HG03457 (cell line): ENCODE data around the gene TEX29.

ENCODE experiments used
- ATAC-seq: cut with Tn5 transposase; IDR thresholded peaks from one replicate; pipeline ENCODE4 v1.9.1; 2021; ENCODE audit warnings: moderate number of reproducible peaks; ENCODE audit not compliant: unreplicated experiment

Gene TEX29

DNA sequence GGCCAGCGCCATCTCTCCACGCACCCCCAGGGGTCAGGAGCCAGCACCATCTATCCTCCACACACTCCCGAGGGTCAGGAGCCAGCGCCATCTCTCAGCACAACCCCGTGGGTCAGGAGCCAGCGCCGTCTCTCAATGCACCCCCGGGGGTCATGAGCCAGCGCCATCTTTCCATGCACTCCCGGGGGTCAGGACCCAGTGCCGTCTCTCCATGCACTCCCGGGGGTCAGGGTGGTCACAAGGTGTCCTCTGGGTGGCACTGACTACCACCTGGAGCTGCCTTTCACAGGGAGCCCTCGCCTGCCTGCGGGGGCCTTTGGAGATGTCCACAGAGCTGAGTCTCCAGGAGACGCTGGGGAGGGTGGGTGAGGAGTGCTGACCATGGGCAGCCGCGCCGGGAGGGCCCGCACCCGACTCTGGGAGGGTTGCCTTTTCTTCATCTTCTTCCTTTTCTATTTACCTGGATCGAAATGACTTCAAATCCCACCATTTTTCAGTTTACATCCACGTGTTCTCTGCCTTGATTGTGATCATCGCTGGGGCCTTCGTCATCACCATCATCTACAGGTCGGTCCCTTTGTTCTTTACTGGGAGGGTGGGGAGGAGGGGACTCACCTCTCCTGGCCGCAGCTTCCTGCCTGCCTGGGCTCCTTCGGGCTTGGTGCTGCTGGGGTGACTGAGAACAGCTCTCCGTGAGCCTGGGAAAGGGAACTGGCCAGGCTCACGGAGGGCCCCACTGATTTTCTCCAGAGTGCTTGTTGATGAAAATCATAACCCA lies 19.1 kb downstream of the TEX29 start:
- ATAC-seq: no peak

DNA sequence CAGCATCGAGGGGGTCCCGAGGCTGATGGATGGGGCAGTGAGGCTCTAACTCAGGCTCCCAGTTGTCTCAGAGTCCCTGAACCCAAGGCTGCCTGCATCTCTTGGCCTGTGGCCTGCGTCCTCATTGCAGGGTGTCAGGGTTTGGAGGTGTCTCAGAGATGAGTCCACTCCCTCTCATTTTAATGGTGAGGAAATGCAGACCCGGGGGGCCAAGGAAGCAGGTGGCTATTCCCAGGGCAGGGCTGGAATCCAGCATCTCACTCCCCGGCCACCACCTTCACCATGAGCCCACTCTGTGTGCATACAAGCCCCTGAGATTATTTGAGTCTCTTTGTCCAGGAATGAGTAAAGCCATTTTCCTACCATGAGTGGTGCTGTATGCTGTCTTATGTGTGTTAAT lies 21.4 kb downstream of the TEX29 start:
- no peak for ATAC-seq

DNA sequence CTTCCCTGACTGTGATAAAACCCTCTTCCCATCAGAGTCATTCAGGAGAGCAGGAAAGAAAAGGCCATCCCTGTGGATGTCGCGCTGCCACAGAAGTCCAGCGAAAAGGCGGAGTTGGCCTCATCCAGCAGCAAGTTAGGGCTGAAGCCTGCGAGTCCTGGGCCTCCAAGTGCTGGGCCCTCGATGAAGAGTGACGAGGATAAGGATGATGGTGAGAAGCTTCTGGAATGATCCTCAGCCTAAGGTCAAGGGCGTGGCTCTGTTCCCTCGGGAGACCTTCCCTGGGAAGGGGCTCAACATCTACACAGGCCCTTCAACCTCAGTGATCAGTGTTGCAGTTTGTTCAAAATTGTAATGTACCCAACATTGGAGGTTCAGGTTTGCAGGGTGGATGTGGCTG lies 22.3 kb downstream of the TEX29 start:
- ATAC-seq: no peak

DNA sequence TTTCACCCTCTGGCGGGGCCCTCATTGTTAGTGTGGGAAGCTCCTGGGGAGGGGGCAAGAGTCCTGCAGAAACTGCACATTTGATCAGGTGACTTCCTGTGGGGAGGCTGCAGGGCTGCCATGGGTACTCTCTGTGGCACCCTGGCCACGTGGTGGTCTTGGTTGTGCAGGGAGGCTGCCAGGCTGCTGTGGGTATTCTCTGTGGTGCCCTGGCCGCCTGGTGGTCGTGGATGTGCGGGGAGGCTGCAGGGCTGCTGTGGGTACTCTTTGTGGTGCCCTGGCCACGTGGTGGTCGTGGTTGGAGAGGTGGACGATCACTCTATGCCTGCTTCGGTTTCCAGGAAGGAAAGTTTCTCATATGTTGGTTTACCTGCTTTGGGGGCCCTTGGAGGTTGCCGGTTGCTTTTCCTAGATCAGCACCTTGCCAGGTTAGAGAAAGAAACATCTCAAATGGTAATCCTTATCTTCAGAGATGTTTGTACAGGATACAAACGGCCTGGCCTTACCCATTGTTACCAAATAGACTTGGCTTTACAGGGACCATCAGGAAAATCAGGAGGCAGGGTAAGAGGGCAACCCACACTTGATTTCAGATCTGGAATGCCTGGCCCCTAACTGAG lies 22.9 kb downstream of the TEX29 start:
- no peak for ATAC-seq

DNA sequence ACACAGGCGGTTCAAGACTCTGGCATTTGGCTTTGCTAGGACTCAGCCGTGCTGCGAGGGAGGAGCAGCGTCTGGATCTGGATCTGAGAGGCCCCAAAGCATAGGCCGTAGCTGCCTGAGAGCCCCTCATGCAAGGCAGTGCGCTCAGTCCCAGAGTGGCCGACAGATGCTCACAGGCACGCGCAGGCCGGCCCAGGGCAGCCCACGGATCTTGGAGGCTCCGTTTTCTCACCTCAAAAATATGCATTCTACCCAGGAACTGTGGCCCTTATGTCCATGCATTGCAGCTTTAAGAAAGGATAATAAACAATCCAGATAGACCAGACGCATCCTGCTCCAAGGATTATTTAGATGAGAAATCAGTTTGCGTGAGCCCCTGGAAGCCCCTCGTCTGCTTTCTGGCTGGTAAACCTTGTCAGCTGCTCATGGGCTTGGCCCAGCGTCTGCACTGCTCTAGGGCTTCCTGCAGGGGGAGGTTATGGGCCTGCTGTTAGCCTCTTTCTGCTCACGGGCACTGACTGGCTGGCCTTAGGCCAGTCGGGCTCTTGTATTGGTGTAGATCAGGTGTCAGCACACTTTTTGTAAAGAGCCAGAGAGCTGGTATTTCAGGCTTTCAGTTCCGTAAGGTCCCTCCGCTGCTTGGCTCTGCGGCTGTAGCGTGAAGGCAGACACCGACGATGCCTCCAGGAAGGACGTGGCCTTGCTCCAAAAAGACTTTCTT lies 24.2 kb downstream of the TEX29 start:
- ATAC-seq: no peak

DNA sequence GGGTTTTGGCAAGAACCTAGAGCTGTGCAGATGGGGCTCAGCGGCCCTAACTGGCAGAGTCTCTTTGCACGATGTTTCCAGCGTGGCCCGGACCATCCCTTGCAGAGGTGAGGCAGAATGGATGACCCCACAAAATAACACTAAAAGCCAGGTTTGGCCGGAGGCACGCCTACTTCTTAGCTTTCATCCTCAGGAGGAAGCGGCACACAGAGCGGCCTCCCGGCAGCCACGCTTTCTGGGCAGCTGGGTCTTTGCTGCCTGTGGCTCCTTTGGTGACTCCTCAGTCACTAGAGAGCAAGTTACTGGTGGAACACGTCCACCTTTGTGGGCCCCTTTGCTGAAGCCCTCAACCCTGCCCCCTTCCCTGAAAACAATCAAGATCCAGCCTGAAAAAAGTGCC lies 25.2 kb downstream of the TEX29 start:
- no peak for ATAC-seq

DNA sequence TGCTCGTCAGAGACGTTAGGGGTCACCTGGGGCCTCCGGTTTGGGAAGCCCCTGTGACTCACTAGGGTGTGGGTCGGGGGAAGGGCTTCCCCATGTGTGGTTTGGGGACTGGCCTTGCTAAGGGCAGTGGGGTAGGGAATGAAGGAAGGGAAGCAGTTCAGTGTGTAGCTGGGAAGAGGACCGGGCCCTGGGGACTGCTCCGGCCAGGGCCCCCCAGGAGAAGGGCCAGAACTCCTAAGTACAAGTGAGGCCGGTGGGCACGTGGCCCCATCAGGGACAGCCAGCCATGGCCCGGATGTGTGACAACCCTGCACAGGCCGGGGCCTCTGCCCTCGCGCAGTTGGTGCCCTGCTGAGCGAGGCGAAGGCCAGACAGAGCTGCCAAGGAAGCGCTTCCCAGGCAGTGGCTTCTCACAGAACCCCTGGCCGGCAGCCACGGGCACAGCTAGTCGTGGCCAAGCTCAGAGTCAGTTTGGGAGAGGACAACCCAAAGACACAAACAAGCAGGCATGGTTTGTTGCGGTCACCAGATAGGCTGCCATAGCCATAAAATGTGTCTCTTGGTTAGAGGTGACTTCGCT lies 25.7 kb downstream of the TEX29 start:
- no peak for ATAC-seq

DNA sequence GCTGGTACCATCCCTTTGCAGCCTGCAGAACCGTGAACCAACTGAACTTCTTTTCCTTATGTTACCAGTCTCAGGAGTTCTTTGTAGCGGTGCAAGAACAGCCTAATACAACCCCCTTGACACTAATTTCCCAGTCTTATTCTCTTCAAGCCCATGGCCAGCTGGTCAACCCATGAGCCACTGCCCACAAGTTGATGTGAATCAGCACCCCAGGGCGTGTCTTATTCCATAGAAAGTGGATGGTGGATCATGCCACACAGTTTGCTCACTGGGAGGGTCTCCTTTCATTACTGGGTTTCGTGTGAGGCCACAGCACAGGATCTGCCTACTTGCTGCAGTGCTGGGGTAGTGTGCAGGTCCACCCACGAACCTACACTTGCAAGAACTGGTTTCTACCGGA lies 27.0 kb downstream of the TEX29 start:
- no peak for ATAC-seq

DNA sequence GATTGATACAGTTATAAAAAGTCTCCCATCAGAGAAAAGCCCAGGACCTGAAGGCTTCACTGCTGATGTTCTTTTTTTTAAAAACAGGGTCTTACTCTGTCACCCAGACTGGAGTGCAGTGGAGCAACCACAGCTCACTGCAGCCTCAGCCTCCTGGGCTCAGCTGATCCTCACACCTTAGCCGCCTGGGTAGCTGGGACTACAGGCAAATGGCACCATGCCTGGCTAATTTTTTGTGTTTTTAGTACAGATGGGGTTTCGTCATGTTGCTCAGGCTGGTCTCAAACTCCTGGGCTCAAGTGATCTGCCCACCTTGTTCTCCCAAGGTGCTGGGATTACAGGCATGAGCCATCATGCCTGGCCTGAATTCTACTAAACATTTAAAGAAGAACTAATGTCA lies 33.1 kb downstream of the TEX29 start:
- no peak for ATAC-seq

DNA sequence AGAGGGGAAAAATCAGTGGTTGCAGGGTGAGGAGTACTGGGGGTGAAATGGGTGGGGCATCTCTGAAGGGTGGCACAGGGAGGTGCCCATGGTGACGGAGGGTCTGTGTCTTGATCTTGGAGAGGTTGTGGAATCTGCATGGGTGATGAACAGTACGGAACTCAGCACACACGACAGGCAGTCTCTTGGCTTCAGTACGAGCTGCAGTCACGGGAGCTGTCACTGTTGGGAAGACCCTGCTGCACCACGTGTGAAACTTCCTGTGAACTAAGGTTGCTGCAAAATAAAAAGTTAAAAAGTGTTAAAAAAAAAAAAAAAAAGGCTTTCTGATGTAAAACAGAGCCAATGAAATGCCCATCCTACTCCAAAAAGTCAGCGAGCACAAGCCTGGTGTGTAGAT lies 34.3 kb downstream of the TEX29 start:
- no peak for ATAC-seq

DNA sequence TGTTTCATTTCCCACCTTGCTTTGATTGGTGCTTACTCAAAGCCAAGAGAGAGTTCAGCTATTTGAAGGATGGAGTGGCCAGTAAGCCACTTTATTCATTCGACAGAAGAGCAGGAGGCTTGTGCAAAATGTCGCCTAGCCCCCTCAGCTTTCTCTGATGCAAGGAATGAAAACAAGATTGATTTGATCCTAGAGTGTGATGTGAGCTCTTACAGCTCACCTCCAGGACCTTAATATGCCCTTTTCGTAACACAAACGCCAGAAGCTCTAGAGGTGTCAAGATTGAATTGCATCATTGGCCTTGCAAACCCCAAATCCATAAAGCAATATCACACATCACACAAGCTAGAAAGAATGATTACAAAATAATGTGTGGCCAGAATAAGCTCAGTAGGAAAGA lies 36.4 kb downstream of the TEX29 start:
- no peak for ATAC-seq

DNA sequence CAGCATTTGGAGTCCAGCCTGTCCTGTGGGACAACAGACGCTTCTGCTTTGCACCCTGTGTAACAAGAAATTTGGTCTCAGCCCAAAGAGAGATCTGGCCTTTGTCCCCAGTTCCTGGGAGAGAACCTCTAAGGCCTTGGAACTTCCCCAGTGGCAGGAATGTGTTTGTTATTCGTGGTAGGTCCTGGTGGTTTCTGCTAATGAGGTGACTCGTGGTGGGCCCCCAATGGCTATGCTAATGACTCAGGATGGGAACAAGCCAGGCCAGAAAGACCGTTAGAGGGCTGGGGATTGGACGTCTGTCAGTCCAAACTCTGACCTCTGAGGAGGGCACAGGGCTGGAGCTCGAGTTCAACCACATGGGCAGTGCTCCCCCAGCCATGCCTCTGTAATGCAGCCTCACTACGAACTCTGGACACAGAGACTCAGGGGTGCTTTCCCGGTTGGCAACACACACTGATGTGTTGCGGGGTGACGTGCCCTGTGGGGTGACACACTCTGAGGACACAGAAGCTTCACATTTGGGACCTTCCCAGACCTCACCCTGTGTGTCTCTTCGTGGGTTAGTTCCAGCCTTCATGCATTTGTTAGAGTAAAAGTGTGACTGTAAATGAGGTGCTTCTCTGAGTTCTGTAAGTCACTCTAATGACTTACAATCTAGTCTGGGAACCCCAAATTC lies 38.9 kb downstream of the TEX29 start:
- ATAC-seq: no peak

DNA sequence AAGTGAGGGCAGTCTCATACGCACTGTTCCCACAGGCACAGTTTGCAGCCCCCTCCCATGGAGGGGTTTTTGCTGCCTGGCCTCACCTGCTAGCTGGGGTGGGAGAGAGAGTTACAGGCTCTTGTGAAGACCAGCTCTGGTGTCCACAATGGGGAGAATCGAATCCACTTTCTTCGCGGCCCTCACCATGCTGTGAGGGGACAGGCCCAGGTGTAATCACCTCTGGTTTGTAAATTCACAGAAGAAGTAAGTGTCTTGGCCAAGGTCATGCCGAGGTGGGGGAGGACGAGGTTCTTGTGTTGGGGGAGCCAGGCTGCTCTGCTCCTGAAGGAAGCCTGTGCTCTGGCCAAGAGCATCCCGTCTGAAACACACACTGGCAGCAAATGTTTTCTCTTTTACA lies 39.5 kb downstream of the TEX29 start:
- no peak for ATAC-seq

DNA sequence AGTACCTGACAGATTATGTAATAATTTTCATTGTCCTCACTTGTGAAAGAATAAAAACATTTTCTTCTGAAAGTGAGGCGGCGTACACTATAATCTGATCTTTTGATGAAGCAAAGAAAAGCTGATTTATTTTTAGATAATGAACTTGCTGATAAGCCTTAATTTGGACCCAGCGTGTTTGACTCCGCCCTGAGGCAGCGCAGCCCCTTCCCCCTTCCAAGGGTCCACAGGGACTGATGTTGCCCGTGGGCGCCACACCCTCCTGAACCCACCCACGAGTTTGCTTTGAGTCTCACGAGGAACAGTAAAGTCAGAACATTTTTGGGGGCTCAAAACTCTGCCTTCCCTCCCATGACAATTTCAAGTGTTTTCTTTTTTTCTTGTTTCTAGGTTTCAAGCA lies 40.0 kb downstream of the TEX29 start:
- no peak for ATAC-seq

DNA sequence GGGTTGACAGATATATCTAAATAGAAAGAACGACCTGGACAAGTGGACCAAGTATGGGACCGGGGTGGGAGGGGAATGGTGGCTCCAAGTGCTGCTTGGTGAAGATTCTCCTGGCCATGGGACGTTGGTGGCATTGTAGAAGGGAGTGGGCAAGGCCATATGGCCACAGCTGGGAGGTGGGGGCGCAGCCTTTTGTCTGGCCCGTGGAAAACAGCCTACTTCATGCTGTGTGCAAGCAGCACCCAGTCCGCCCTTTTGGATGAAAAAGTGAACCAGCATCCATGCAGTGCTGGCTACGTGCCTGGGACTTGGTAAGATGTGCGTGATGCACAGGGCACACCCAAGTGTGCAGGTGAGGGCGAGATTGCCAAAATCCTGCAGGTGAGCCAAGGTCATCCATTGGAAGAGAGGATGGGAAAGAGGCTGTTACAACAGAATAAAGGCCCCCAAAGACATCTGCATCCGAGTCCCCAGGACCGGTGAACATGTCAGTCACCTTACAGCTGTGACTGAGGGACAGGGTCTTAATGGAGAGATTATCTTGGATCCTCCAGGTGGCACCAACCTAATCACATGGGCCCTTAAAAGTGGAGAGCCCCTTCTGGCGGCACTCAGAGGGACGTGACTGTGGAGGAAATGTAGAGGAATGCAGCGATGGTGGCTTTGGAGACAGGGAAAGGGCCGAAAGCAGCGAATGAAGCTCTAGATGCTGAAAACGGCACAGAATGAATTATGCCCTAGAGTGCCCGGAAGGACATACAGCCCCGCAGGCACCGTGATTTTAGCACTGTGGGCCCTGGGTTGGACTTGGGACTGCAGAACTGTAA lies 40.8 kb downstream of the TEX29 start:
- ATAC-seq: no peak

DNA sequence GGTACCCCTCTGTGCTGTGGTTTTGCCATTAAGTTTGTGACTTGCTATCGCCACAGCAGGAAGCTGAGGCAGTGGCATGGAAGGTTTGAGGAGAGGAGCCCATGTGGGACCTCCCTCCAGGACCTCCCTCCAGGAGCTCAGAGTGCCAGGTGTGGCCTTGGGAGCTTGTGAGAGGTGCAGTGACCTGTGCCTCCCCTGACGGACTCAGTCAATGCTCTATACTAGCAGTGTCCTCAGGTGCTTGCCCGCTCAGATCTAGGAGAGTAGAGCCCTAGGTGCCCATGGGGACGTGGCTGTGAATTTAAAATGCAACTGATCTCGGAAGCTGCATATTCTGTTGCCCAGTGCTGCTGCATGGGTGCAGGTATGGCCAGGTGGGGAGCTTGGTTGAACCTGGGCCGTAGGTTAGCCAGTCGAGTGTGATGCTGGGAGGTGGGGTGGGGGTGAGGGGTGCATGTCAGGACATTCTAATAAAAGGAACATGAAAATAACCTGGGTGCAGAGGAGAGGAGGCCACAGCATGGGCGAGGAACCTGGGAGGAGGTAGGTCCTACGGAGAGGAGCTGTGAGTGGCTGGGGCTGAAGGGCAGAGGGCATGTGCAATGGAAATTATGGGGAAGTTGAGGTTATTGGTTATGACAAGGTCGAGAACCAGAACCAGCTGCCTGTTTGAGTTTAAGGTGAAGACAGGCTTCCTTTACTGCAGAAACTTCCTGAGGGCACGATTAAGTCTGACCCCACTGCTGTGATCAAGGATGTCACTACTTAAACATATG lies 41.6 kb downstream of the TEX29 start:
- no peak for ATAC-seq

DNA sequence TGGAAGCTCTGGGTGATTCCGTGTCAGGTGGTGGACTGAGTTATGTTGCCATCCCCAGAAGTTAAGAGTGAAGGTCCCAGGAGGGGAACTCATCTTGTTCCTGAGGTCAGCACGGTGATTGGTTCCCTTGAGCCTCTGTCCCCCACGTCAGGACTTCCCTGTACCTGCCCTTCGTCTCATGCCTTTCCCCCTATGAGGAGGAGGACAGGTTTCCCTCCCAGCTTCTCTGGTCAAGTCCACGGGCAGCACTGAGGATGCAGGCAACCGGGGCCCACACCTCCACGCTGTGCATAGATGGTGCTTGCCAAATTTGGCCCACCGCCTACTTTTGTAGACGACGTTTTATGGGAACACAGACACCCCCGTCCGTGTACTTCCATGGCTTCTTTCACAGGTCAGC lies 42.7 kb downstream of the TEX29 start:
- no peak for ATAC-seq

DNA sequence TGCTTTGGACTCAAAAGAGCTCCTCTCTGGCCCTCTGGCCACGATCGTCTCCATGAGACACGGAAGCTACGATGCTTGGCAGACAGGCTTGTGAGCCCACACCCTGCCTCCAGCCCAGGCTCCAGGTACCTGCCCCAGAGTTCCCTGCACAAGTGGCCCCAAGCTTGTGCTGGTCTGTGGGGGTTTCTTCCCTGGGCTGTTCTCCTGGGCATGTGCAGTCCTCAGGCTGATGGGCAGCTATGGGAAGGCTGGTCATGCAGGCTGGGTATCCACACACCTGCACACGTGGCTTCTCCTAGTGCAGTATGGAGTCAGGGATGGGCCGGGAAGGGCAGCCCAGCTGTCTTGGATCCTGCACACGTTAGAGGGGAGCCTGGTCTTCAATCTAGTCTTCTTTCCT lies 43.1 kb downstream of the TEX29 start:
- ATAC-seq: no peak

DNA sequence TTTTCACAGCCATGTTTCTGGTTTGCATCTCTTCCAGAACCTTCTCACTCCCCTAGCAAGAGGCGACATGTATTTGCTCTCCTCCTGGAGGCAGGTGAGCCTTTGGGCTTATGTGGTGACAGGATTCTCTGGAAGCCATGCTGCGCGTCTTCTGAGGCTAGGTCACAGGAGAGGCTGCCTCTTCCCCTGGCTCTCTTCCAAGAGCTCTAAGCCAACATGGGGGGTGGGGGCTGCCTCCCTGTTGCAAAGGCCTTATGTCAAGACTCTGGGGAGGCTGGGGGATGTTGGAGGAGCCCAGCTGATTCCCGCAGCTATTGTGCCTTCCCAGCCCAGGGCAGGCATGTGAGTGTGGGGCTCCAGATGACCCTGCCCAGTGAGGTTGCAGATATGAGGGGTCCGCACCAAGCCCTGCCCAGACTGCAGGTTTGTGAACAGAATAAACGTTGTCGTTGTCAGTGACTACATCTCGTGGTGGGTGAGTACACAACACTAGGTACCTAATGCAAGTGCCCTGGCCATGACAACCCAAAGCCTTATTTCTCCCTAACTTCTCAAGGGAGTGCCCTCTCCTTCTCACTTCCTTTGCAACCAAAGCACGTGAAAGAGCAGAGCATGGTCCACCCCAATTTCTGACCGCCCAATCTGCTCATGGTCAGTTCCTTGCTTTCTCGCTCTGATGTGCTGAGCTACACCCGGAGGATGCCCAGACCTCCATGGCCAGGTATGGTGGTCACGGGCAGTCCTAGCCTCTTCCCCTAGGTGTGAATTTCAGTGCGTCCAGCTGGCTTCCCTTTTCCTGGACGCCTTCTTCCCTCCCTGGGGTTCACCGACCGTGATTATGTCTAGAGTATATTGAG lies 44.9 kb downstream of the TEX29 start:
- ATAC-seq: no peak
